Upper lobe of right lung (tissue), 1 donor: ENCODE results near the gene PSMD3. TPM values are rescaled to one million over a fixed set of nuclear protein-coding genes. Genes with fewer than 3 reads are reported as not detected.
A peak's percentile ranks its signal among the peaks of the same experiment; 100 is the strongest.

ENCODE experiments used
- ATAC-seq: fragments of 200-7000 bp; cut with Tn5 transposase; one replicate; pipeline ENCODE4 v1.9.1; 2020; ENCODE audit warnings: mild to moderate bottlenecking, moderate library complexity
- DNase-seq: peaks from one replicate; pipeline ENCODE4 v3.0.0-alpha.2; 2020
- H3K27ac ChIP-seq: fragments of 200-600 bp; one replicate; pipeline ENCODE4 v1.8.0; 2022
- H3K27me3 ChIP-seq: fragments of 200-600 bp; one replicate; pipeline ENCODE4 v1.8.0; 2022; ENCODE audit warnings: mild to moderate bottlenecking
- H3K36me3 ChIP-seq: fragments of 200-600 bp; one replicate; pipeline ENCODE4 v1.8.0; 2022
- H3K4me1 ChIP-seq: fragments of 200-600 bp; one replicate; pipeline ENCODE4 v1.8.0; 2022
- H3K4me3 ChIP-seq: fragments of 200-600 bp; one replicate; pipeline ENCODE4 v1.8.0; 2022; ENCODE audit warnings: mild to moderate bottlenecking
- H3K9me3 ChIP-seq: fragments of 200-600 bp; one replicate; pipeline ENCODE4 v1.8.0; 2022
- intact Hi-C: fragments of 100-400 bp; cut with DNase I; formaldehyde crosslinking; loops from one replicate; pipeline ENCODE4 v1.11.0; 2022
- total RNA-seq: library from RNA; stranded (reverse); fragmentation: NEBNext Ultra II Directional; extraction: Animal tissue kit (Norgen Biotek cat#: 25700); gene quantifications from one replicate; pipeline ENCODE4 v1.2.1, GENCODE V29; 2021
- TF ChIP-seq, protein P1 (sequence below): fragments of 200-600 bp; IDR thresholded peaks from one replicate; pipeline ENCODE4 v1.8.0; 2022; ENCODE audit warnings: antibody characterized with exemption
- donor health status: DM: no; HTN: yes; CAD: no; lungs with severe emphysema.

PSMD3 gene
- total RNA-seq, 1 donor from 2014 or later, result 73.6 TPM

DNA sequence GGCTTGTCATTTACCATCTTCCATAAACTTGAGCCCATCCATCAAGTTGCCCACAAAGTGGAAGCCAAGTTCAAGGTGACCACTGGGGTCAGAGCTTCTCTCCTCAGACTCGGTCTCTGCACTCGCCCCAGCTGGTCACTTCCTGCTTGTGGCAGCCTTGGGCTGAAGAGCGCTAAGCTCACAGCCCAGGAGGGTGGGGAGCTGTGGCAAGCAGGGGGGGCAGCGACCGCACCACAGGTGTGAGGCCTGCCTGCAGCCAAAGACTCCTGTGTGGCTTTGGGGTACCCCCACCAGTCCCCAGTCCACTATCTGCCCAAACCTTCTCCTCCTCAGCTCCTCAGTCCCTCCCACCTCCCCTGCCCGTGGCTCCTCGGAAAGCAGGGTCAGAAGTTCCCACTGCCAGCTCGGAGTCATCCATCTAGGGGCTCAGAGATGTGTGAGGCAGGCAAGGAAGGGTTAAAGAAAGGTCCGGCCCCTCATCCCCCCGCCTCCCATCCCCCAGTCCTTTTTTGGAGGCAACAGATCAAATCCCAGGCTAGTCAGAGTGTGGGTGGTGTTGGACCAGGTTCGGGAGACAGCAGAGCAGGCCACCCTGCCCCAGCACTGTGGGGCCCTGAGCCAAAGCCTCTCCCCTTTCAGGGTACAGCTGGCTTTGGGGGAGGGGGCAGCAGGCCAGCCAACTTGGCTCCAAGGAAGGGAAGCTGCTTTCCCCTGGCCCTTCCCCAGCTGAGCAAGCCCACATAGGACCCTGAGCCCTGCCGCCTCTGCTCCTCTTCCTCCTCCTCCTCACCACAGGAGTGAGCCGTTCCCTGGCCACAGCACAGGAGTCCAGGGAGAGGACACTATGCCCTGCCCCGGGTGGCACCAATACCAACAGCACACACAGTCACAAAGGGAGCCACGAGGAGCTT, 37.9 kb downstream of the PSMD3 start:
- TF ChIP-seq, protein P1, sequence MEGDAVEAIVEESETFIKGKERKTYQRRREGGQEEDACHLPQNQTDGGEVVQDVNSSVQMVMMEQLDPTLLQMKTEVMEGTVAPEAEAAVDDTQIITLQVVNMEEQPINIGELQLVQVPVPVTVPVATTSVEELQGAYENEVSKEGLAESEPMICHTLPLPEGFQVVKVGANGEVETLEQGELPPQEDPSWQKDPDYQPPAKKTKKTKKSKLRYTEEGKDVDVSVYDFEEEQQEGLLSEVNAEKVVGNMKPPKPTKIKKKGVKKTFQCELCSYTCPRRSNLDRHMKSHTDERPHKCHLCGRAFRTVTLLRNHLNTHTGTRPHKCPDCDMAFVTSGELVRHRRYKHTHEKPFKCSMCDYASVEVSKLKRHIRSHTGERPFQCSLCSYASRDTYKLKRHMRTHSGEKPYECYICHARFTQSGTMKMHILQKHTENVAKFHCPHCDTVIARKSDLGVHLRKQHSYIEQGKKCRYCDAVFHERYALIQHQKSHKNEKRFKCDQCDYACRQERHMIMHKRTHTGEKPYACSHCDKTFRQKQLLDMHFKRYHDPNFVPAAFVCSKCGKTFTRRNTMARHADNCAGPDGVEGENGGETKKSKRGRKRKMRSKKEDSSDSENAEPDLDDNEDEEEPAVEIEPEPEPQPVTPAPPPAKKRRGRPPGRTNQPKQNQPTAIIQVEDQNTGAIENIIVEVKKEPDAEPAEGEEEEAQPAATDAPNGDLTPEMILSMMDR, result no peak
- intact Hi-C loops, result no loop called here
- H3K9me3 ChIP-seq, result no peaks in the 10 kb centered on the region
- H3K27ac ChIP-seq, result peak overlapping the region; percentile 36
- DNase-seq, result no peak
- no peak for ATAC-seq
- peaks cover 28% of the 10 kb centered on the region for H3K36me3 ChIP-seq
- no peak overlapping the region for H3K4me3 ChIP-seq
- H3K4me1 ChIP-seq, result peaks cover 66% of the 10 kb centered on the region
- no peaks in the 10 kb centered on the region for H3K27me3 ChIP-seq

DNA sequence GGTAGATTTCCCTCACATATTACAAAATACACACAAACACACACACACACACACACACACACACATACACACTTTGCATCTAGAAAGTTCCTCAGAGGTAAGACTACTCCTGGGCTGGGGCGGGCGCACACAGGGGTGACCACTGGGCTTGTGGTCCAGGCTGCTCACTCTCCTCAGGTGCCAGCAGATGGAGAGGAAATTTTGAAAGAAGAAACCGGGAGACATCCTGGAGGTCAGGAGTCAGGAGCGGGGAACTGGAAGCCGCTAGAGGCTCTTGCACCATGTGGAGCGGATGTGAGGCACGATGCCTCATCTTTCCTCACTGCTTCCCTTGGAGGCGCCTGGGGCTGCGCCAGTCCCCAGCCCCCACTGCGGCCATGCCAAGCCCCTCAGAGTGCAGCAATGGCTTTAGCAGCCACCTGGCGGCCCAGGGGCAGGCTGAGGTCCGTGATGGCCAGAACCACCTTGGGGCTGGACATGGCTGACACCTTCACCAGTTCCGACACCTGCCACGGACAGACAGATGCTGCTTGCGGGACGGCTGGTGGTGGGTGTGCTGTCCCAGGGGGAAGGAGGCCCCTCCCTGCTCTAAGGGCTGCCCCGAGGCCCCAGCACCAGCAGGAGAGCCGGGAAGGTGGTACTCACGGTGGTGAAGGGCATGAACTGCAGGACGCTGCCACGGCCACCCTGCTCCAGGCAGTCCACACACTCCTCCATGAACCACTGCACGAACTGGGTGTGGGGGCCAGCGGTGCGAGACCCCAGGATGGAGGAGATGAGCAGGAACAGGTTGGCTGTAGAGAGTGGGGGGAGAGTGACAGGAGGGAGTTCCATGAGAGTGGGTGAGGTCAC, 38.8 kb downstream of the PSMD3 start:
- TF ChIP-seq, protein P1, result no peak
- ATAC-seq (no peak), DNase-seq (no peak)
- Histone ChIP-seq H3K27me3 (no peaks in the 10 kb centered on the region), H3K9me3 (no peaks in the 10 kb centered on the region), H3K27ac (no peak overlapping the region), H3K4me1 (peaks cover 70% of the 10 kb centered on the region), H3K36me3 (peaks cover 28% of the 10 kb centered on the region), H3K4me3 (no peak overlapping the region)
- intact Hi-C loops, result no loop called here

DNA sequence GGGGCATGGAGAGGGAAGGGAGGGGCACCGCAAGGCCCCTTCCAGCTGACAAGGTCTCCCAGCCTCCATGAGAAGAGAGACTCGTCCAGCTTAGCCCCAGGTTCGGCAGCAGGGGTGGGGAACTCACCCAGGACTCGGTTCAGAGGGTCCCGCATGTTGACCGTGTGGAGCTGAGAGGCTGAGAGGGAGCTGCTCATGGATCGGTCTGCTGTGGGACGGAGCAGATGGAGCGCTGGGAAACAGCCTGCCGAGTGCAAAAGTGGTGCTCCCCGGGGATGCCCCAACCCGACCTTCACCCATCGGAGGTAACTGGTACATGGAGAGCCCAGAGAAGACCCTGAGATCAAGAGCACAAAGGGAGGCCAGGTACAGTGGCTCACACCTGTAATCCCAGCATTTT, 39.5 kb downstream of the PSMD3 start:
- Histone ChIP-seq H3K9me3 (no peaks in the 10 kb centered on the region), H3K4me1 (peaks cover 70% of the 10 kb centered on the region), H3K27me3 (no peaks in the 10 kb centered on the region), H3K27ac (no peak overlapping the region), H3K36me3 (peaks cover 36% of the 10 kb centered on the region), H3K4me3 (no peak overlapping the region)
- intact Hi-C loops, result no loop called here
- DNase-seq, result no peak
- TF ChIP-seq, protein P1, result no peak
- no peak for ATAC-seq

DNA sequence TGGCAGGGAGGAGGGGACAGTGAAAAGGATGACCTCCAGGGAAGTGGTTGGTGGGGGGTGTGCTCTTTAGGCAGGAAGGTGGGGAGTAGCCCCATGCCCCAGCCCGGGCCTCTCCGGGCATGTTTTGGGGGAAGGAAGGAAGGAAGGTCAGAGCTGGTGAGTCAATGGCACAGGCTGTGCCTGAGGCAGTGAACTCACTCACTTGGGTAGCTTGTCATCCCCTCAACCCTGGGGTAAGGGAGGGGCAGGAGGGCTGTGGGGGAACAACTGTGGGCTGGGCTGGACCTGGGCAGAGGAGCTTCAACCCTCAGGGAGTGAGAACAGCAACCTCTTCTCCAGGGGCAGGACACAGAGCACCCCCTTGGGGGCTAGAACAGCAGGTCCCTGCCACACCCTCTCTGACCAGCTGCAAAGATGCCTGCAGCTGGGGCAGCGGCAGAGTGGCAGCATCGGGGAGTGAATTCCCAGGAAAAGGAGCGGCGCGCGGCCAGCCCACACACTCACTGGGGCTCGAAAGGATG, 40.9 kb downstream of the PSMD3 start:
- TF ChIP-seq, protein P1, result no peak
- Histone ChIP-seq H3K9me3 (no peaks in the 10 kb centered on the region), H3K36me3 (peaks cover 49% of the 10 kb centered on the region), H3K27me3 (no peaks in the 10 kb centered on the region), H3K27ac (peak overlapping the region; percentile 42), H3K4me1 (peaks cover 69% of the 10 kb centered on the region), H3K4me3 (no peak overlapping the region)
- ATAC-seq (peak; percentile 3), DNase-seq (no peak)
- intact Hi-C loops, result no loop called here

DNA sequence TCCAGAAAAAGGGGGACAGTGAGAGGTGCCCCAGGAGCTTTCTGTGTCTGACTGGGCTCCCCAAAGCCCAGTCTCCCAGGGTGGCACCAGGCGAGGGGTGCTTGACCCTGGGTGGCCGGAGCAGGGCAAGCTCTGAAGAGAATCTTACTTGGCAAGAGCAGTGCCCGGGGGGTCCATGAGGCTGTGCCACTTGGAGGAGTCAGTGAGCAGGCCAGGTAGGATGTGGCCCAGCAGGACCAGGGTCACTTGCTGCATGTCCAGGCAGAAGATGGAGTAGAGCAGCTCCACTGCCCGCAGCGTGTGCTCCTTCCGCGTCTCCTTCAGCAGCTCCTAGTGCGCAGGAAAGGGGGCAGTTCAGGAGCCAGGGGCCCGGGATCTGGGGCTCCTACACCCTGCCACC, 41.9 kb downstream of the PSMD3 start:
- ATAC-seq, result no peak
- Histone ChIP-seq H3K9me3 (no peaks in the 10 kb centered on the region), H3K27ac (peak overlapping the region; percentile 58), H3K27me3 (no peaks in the 10 kb centered on the region), H3K4me1 (peaks cover 70% of the 10 kb centered on the region), H3K36me3 (peaks cover 51% of the 10 kb centered on the region), H3K4me3 (no peak overlapping the region)
- no peak for DNase-seq
- intact Hi-C loops, result no loop called here
- TF ChIP-seq, protein P1, result no peak
